Dermis microvascular lymphatic vessel endothelial cell (primary cell): Measurements from ENCODE around the gene CREBZF. TPM values are rescaled to one million over a fixed set of nuclear protein-coding genes. Genes with fewer than 3 reads are reported as not detected.
A peak's percentile ranks its signal among the peaks of the same experiment; 100 is the strongest.
"Not testable (repeated sequence)": the region's sequence is repeated elsewhere in the genome, so short reads cannot be mapped to it uniquely, and the experiment has no call there.

ENCODE experiments used
- DNase-seq, 2 donors: peaks; one replicate each; pipeline versions ENCODE4 v3.0.0 to v3.0.0-alpha.2; 2010; ENCODE audit warnings: low read depth in 2 of 2
- total RNA-seq: library from RNA; depleted of rRNA; stranded (reverse); fragments of >200 nt; gene quantifications from 2 replicates; pipeline ENCODE4 v1.2.1, GENCODE V29; 2014

The CREBZF gene
- total RNA-seq, 1 donor from 2014 or later = 20.9 TPM

- DNase-seq = peak; percentile 87 to 98
These were observed 36.7 kb downstream of the CREBZF start, which contains the start of gene TMEM126B for GRCh38 chr11:85627998-85628770. Gene TMEM126B, plus strand, starts transcription at chr11:85628593. Its CDS starts 15 bp downstream, at chr11:85628608.

GRCh38 chr11:85627332-85627997, 37.5 kb downstream of the CREBZF start, which contains the start of gene DLG2:
Gene DLG2, minus strand, starts transcription at chr11:85627344.
- DNase-seq = peak in 1 of 2 donors; percentile 14

DNA sequence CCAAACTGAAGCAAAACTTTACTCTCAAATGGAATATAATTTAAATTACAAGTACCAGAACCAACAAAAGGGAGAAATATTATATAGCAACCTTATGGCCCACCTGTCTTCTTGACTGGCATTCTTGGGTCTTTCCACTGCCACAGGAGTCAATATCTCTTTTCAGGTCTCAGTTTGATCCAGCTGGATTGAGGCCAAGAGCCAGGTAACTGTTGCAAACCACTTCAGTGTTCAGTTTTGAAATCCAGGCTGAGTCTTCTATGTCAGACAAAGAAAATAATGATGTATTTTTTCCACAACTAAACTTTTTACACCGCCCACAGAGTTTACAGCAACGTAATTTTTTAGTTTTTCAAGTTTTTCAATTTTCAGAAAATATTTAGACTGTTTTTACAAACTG, 38.4 kb downstream of the CREBZF start:
- no peak for DNase-seq

DNA sequence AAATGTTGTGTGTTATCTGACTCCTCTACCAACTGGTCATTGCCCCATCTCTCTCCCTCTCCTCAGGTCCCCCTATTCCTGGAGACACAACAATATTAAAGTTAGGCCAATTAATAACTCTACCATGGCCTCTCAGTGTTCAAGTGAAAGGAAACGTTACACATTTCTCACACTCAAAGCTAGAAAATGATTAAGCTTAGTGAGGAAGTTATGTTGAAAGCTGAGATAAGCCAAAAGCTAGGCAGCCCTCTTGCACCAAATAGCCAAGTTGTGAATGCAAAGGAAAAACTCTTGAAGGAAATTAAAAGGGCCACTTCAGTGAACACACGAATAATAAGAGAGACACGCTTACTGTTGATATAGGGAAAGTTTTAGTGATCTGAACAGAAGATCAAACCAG, 44.7 kb downstream of the CREBZF start:
- no peak for DNase-seq

DNA sequence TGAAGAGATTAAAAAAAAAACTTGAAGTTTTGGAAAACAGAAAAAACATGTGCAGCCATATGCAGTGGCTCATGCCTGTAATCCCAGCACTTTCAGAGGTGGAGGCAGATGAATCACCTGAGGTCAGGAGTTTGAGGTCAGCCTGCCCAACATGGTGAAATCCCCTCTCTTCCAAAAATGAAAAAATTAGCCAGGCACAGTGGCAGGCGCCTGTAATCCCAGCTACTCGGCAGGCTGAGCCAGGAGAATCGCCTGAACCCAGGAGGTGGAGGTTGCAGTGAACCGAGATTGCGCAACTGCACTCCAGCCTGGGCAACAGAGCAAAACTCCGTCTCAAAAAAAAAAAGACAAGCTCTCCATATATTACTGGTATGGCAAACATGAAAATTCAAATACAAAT, 45.4 kb downstream of the CREBZF start:
- no peak for DNase-seq

DNA sequence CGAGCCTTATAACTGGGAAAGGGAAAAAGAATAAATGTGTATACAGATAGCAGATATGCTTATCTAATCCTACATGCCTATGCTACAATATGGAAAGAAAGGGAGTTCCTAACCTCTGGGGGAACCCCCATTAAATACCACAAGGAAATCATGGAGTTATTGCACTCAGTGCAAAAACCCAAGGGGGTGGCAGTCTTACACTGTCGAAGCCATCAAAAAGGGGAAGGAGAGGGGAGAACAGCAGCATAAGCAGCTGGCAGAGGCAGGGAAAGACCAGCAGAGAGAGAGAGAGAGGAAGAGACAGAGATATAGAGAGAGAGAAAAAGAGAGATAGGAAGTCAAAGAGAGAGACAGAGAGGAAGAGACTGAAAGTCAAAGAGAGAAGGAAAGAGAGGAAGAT, 53.3 kb downstream of the CREBZF start:
- not testable (repeated sequence) for DNase-seq

Other genes with a start within 250 kb of the CREBZF start
- 0.13 and 0.51 TPM in 2 replicates for gene DLG2, start 37.8 kb downstream of the CREBZF start, total RNA-seq
- gene TMEM126B, start 36.5 kb downstream of the CREBZF start, total RNA-seq = 41.5 and 44.3 TPM in 2 replicates
- 27.1 and 41.6 TPM in 2 replicates for gene TMEM126A, start 17.2 kb downstream of the CREBZF start, total RNA-seq
- gene CCDC89, start 21.1 kb upstream of the CREBZF start, total RNA-seq = not detected in 2 replicates
- gene SYTL2, start 146.0 kb upstream of the CREBZF start, total RNA-seq = under 0.01 and 0.25 TPM in 2 replicates
- not detected in 2 replicates for gene CCDC83, start 190.3 kb upstream of the CREBZF start, total RNA-seq